HG03095 (cell line): ENCODE data around the gene YARS1.

ENCODE experiments used
- ATAC-seq: cut with Tn5 transposase; IDR thresholded peaks from one replicate; pipeline ENCODE4 v1.9.1; 2021; ENCODE audit warnings: moderate library complexity; ENCODE audit not compliant: unreplicated experiment

The YARS1 gene

DNA sequence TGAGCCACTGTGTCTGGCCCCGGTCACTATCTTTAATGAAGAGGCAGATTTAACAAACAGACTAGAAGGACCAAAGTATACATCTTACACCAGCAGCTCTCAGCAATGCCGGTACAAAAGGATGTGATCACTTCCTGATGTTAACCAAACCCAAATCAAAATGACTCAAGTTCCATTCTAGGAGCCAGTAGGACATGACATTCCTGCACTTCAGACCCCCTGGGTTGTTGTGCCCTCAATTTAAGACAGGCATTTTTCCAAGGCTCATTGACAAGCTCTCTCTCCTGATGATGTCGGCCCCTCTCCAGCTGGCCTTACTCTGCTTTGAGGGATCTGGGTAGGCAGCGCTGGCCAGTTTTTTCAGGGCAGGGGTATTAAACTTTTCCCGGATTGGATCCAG, 35.1 kb downstream of the YARS1 start:
- no peak for ATAC-seq

DNA sequence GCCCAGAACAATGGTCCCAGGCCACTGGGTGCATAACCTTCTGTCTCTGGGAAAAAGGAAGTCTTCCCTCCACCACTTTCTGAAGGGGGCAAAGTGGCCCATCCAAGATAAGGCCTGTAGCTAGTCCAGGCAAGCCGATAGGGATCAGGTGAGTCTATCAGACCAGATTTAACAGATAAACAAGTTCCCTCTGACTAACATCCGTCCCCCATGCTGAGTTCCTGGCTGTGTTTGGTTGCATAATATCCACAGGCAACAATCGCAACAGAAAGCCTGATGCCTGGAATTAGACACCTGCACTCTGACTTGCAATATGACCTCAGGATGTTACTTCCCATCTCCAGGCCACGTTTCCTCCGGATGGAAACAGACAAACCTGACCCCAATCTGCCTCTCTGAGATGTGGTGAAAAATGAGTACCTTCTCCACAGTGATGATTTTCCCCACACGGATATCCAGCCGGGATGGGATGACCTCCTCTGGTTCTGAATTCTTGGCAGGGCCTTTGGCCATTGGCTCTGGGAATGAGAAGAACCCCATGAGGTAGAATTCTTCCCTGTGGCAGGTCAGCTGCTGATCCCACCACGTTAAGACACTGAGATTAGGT, 36.4 kb downstream of the YARS1 start:
- ATAC-seq: no peak

DNA sequence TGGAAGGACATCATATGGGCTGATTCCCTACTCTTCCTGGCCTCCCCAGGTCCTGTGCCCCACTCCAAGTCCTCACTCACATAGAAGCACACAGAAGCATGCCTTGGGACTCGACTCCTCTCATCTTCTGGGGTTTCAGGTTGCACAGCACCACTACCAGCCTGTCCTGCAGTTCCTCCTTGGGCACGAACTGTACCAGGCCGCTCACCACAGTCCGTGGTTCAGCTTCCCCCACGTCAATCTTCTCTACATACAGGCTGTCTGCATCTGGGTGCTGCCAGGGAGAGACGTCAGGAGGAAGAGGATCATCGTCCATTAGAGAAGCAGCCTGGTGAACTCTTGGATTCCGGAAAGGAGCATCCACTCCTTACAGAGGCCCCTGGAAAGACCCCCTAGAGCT, 37.2 kb downstream of the YARS1 start:
- no peak for ATAC-seq

DNA sequence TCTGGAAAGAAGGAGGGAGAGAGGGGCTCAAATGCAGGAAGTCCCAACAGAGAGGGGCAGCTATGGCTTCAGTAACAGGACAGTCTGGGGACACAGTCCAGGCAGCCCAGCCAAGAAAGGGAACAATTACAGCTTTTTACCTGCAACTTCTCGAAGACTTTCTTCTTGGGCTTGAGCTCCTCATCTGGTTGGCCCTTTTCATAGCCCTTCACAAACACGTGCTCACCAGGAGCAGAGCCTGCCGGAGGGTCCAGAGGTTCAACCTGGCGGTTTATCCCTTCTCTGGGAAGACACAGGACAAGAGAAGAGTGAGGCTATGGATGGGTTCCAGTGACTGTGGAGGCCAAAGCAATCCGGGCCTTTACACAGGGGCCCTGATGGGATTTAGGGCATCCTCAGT, 37.9 kb downstream of the YARS1 start:
- ATAC-seq: no peak

DNA sequence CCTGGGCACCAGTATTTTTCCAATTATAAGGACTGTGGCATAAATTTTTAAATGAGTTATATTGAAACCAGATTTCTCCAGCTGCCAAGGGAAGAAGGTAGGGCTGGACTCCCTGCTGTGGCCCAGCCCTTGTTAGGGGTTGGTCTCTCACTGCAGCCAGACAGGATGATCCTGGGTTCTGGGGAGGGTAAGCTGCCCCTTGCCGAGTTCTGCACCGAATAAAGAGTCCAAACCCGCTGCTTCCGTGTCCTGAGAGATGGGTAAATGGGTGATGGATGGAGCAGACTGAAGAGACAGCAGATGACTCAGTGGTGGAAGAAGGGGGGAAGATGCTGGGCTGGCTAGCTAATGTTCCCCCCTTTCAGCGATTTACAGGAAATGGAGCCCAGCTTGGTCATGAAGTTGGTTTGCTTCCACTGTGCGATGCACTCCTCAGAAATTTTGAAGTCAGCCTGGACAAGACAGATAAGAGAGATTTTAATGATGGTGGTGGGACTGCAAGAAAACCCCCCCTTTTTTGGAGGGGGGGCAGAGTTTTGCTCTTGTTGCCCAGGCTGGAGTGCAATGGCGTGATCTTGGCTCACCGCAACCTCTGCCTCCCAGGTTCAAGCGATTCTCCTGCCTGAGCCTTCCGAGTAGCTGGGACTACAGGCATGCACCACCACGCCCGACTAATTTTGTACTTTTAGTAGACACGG, 41.4 kb downstream of the YARS1 start:
- no peak for ATAC-seq

DNA sequence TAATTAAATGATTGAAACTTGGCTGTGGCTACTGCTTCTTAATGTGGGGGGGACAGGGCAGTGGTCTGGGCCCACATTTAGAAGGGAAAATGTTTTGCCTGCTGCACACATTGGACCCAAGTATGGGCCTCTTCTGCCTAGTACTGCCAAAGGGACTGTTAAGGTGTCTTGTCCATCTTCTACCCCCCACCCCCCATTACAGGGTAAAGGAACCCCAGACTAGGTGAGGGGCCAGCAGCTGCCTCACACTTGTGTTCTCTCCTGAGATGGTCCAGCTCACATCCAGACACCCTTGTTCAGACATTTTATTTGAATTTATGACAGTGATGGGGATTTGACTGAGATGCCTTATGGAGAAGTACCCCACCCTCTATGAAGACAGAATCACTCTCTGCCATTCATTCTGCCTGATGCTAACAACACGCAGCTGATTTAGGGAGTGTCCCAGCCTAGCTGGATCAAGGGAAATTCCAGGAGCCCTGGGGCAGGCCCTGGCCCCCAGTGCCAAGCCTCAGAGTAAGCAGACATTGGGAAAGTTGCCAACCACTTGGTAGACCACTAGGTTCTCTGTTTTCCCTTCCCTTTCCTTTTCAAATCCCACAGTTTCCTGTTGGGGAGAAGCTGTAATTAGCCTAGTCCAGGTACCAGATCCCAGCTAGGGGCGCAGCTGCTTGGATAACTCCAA, 42.1 kb downstream of the YARS1 start:
- ATAC-seq: no peak

DNA sequence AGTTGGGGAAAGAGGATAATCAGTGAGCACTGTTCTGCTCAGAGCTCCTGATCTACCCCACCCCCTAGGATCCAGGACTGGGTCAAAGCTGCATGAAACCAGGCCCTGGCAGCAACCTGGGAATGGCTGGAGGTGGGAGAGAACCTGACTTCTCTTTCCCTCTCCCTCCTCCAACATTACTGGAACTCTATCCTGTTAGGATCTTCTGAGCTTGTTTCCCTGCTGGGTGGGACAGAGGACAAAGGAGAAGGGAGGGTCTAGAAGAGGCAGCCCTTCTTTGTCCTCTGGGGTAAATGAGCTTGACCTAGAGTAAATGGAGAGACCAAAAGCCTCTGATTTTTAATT, 42.7 kb downstream of the YARS1 start:
- no peak for ATAC-seq

DNA sequence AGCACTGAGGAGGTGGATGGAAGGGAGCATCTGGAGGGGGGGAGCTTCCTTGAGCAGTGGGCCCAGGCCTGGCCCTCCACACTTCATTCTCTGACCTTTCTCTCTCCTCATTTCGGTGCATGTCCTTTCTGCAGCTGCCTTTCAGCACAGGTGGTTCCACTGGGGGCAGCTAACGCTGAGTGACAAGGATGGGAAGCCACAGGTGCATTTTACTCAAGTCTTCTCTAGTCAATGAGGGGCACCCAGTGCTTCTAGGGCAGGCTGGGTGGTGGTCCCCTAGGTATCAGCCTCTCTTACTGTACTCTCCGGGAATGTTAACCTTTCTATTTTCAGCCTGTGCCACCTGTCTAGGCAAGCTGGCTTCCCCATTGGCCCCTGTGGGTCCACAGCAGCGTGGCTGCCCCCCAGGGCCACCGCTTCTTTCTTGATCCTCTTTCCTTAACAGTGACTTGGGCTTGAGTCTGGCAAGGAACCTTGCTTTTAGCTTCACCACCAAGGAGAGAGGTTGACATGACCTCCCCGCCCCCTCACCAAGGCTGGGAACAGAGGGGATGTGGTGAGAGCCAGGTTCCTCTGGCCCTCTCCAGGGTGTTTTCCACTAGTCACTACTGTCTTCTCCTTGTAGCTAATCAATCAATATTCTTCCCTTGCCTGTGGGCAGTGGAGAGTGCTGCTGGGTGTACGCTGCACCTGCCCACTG, 43.2 kb downstream of the YARS1 start:
- ATAC-seq: no peak

DNA sequence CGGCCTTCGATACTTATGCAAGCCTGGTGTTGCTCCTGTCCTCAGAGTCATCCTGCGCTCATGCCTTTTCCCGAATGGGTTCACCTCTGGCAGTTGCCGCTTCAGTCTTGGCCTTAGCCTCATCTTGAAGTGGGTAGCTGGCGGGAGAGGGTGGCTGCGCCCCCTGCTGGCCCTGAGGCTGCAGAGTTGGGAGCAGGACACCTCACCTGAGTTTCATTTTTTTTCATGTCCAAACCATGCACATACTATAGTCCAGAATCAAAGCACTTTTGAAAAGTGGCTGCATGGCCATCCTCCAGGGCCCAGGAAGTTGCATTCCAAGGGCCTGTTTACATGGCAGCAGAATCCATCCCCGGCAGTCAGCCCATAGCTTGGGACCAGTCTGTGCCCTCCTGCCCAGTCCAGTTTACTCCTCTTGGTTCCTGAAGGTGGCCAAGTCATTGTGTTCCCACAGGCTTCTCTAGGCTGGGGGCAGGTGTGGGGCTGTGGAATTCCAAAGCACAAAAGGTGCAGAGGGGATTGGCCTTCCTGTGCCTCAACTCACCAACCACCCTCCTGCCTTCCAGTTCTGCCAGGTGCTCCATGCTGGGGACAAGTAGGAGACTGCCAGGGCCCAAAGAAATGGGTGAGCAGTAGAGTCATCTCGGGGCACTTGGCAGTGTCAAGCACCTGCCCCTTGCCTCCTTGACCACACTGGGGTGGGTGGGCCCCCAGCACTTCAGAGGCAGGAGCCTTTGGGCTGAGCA, 44.0 kb downstream of the YARS1 start:
- no peak for ATAC-seq

DNA sequence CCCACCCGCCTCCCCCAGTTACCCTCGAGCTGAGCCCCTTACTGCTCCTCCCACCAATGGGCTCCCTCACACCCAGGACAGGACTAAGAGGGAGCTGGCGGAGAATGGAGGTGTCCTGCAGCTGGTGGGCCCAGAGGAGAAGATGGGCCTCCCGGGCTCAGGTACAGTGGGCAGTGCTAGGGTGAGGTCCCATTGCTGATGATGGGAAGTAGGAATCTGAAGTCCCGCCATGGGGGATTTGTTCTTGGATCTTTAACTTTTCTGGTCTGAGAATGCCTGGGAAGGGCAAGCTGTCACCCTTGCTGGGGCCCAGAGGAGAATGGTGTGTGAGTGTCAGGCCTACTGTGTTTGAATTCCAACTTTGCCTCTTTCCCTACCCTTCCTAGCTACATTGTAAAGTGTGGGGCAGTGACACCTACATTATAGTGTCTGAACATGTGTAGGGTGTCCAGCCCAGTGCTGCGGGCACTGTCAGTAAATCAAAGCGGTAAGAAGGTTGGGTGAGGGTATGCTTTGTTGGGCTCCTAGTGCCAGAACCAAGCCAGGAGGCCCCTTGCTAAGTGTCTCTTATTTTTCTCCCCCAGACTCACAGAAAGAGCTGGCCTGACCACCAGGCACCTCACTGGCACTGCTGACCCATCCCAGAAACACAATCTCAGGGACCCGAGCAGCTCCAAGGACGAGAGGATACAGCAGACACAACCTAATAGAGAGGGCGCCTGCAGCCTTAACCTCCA, 44.7 kb downstream of the YARS1 start:
- no peak for ATAC-seq

DNA sequence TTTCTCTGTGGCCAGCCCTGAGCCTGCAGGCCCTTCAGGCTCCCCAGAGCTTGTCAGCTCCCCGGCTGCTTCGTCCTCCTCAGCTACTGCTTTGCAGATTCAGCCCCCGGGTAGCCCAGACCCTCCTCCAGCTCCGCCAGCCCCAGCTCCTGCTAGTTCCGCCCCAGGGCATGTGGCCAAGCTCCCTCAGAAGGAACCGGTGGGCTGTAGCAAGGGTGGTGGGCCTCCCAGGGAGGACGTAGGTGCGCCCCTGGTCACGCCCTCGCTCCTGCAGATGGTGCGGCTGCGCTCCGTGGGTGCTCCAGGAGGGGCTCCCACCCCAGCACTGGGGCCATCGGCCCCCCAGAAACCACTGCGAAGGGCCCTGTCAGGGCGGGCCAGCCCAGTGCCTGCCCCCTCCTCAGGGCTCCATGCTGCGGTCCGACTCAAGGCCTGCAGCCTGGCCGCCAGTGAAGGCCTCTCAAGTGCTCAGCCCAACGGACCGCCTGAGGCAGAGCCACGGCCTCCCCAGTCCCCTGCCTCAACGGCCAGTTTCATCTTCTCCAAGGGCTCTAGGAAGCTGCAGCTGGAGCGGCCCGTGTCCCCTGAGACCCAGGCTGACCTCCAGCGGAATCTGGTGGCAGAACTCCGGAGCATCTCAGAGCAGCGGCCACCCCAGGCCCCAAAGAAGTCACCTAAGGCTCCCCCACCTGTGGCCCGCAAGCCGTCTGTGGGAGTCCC, 45.4 kb downstream of the YARS1 start:
- no peak for ATAC-seq

DNA sequence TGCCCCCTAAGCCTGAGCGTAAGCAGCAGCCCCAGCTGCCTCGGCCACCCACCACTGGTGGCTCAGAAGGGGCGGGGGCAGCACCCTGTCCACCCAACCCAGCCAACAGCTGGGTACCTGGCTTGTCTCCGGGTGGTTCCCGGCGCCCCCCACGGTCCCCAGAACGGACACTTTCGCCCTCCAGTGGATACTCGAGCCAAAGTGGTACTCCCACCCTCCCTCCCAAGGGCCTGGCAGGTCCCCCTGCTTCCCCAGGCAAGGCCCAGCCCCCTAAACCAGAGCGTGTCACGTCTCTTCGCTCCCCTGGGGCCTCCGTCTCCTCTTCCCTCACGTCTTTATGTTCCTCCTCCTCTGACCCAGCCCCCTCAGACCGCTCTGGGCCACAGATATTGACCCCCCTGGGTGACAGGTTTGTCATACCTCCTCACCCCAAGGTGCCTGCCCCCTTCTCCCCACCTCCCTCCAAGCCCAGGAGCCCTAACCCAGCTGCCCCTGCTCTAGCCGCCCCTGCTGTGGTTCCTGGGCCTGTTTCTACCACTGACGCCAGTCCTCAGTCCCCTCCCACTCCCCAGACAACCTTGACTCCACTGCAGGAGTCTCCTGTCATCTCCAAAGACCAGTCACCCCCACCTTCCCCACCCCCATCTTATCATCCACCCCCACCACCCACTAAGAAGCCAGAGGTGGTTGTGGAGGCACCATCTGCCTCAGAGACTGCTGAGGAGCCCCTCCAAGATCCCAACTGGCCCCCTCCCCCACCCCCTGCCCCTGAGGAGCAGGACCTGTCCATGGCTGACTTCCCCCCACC, 46.2 kb downstream of the YARS1 start:
- no peak for ATAC-seq

DNA sequence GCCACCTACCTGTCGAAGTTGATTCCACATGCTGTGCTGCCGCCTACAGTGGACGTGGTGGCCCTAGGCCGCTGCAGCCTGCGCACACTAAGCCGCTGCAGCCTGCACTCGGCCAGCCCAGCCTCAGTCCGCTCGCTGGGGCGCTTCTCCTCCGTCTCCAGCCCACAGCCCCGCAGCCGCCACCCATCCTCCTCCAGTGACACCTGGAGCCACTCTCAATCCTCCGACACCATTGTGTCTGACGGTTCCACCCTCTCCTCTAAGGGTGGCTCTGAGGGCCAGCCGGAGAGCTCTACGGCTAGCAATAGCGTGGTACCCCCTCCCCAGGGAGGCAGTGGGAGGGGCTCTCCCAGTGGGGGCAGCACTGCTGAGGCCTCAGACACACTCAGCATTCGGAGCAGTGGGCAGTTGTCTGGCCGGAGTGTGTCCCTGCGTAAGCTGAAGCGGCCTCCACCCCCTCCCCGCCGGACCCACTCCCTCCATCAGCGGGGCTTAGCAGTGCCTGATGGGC, 46.9 kb downstream of the YARS1 start:
- ATAC-seq: no peak

DNA sequence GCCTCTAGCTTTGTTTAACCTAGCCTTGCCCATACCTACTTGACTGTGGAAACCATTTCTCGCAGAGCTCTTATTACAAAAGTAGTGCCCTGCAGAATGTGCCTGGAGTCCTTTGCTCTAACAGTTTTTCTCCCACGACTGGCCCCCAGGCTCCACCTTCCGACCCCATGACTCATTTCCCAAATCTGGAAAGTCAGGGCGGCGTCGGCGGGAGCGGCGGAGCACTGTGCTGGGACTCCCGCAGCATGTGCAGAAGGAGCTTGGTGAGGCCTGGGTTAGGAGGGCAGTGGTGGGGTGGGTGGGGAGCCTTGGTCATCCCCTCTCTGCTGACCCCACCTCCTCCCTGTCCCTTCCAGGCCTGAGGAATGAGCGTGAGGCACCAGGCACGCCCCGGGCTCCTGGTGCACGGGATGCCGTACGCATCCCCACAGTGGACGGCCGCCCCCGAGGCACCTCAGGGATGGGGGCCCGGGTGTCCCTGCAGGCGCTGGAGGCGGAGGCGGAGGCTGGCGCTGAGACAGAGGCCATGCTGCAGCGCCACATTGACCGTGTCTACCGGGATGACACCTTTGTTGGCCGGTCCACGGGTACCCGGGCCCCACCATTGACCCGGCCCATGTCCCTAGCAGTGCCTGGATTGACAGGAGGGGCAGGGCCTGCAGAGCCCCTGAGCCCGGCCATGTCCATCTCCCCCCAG, 47.5 kb downstream of the YARS1 start:
- ATAC-seq: no peak

DNA sequence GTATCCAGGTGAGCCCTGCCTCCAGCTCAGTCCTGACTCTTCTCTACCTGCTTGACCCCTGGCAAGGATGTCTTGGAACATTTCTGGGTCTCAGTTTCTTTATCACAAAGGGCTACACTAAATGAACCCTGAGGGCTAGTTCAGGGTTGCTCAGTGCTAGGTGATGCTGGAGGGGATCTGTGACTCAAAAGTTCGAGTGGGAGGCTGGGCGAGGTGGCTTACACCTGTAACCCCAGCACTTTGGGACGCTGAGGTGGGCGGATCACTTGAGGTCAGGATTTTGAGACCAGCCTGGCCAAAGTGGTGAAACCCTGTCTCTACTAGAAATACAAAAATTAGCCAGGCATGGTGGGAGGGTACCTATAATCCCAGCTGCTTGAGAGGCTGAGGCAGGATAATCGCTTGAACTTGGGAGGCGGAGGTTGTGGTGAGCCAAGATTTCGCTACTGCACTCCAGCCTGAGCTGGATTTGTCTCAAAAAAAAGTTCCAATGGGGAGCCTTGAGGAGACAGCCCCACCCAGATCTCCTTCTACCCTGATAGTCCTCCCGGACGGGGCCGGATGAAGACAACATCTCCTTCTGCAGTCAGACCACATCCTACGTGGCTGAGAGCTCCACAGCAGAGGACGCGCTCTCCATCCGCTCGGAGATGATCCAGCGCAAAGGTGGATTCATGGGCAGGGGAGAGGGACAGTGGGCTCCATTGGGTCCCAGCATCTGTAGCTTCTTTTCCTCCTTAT, 48.9 kb downstream of the YARS1 start:
- no peak for ATAC-seq

DNA sequence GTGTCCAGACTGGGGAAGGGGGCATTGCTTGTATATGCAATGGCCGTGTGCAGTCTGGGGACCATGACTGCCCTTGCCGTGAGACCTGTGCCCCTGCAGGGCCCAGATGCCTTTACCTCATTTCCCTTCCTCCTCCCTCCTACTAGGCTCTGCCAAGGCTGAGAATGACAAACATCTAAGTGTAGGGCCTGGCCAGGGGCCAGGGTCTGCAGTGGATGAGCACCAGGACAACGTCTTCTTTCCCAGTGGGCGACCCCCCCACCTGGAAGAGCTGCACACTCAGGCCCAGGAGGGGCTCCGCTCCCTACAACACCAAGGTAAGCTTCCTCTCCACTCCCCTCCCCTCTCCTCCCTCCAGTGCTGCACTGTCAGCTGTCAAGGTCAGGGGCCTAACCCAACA, 49.5 kb downstream of the YARS1 start:
- no peak for ATAC-seq

DNA sequence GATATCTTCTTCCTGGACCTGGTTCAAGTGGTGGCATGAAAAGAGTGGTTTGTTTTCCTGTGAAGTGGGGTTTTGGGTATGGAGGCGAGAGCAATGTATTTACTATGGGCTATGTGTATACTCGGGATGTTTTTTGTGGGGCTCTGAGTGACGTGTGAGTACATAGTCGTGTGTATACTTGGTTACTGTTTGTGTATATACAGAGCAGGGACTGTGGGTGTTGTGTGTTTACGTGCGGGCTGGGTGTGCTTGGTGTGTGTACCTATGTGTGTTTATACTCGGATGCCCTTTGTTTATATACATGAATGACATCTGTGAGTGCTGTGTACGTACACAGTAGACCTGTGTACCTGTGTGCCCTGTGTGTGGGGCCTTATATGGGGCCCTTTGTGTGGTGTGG, 50.0 kb downstream of the YARS1 start:
- no peak for ATAC-seq
